ENCODE measurements around the gene GTF2B.

DNA sequence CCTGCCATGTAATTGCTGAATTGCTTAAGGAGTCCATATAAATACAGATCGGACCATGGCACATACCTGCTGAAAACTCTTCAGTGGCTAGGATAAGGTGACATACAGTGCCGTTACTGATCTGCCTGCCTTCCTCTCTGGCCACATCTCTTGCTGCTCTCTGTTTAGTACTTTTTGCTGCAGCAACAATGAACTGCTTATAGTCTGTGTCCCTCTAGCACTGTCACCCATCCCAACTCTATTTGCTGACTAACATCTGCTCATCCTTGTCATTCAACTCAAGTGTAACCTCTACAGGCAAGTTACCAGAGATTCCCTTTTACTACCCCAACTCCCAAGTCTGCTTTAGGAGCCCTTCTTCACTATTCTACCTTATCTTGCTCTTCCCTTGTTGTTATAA is 65.6 kb downstream of the GTF2B start:
- TF ChIP-seq, protein P1, sequence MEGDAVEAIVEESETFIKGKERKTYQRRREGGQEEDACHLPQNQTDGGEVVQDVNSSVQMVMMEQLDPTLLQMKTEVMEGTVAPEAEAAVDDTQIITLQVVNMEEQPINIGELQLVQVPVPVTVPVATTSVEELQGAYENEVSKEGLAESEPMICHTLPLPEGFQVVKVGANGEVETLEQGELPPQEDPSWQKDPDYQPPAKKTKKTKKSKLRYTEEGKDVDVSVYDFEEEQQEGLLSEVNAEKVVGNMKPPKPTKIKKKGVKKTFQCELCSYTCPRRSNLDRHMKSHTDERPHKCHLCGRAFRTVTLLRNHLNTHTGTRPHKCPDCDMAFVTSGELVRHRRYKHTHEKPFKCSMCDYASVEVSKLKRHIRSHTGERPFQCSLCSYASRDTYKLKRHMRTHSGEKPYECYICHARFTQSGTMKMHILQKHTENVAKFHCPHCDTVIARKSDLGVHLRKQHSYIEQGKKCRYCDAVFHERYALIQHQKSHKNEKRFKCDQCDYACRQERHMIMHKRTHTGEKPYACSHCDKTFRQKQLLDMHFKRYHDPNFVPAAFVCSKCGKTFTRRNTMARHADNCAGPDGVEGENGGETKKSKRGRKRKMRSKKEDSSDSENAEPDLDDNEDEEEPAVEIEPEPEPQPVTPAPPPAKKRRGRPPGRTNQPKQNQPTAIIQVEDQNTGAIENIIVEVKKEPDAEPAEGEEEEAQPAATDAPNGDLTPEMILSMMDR (IDR thresholded peaks at IDR 0.05) = no peak
- TF ChIP-seq EP300 (IDR thresholded peaks at IDR 0.05) = no peak

Measured in ovary (tissue), 3 donors.